NCI-H128 (cell line): ENCODE measurements around the gene ATP6V1E1.
"Not testable (repeated sequence)": the region's sequence is repeated elsewhere in the genome, so short reads cannot be mapped to it uniquely, and the experiment has no call there.

Experiments used
- DNase-seq: peaks from one replicate; lab custom pipeline; 2025; ENCODE audit not compliant: unreplicated experiment; lab: John Stamatoyannopoulos, UW

The ATP6V1E1 gene

DNA sequence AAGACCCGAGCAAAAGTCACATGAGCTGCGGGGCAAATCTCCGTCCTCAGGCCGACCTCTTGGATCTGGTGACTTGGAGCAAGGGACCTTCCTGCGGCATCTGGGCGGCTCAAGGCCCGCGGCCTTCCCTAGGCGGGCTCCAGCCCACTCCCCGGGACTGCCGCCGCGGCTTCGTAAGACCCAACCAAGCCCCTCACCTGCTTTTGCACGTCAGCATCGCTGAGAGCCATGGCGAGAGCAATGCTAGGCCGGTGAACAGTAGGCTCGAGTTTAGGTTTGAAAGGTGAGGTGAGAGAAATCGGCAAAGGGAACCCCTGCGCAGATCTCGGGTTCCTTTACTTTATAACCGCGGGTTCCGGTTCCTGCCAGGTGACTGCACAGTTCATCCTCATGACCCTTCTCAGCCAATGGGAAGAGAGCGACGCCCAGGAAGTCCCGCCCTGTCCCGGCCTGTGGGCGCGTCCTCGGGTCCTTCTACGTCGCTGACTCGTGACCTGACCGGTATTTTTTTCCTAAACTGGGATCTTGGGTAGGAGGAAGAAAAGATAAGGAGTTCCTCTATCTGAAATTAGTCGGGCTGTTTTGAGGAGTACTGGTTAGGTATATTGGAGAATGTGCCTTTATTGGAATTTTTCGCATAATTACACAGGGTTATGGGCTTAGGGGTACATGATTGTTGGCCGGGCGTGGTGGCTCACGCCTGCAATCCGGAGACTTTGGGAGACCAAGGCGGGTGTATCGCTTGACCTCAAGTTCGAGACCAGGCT lies at the start of gene ATP6V1E1:
Gene ATP6V1E1, minus strand, starts transcription at position 344 of the 767 bp plus-strand sequence. Its CDS starts 114 bp downstream, at position 230.
- peak; percentile 78 for DNase-seq

DNA sequence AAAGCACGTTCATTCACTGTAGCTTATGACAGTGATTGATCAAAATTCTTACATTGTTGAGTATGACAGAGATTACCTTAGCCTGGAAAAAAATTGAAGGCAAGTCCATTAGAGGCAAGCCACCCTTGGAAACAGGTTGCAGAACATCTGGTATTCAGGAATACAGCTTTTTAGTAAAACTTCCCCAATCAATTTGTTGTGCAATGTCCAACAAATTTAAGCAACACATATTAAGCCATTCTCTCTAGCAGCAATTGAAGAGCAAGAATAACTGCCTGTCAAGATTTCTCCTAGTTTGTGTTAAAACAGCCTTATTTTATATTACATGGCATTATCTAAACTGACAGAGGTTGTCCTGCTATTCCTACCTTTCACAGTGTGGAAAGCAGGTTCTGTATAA lies 47.0 kb upstream of the ATP6V1E1 start:
- no peak for DNase-seq

DNA sequence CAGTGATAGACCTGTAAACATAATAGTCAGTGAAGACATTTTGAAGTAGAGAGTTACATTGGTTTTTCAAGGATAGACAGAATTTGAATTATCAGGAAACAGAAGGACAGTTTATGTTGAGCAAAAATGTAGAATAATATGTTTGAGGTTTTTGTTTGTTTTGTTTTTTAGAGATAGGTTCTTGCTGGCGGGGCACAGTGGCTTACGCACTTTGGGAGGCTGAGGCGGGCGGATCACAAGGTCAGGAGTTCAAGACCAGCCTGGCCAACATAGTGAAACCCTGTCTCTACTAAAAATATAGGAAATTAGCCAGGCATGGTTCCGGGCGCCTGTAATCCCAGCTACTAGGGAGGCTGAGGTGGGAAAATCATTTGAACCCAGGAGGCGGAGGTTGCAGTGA lies 45.6 kb upstream of the ATP6V1E1 start:
- no peak for DNase-seq

DNA sequence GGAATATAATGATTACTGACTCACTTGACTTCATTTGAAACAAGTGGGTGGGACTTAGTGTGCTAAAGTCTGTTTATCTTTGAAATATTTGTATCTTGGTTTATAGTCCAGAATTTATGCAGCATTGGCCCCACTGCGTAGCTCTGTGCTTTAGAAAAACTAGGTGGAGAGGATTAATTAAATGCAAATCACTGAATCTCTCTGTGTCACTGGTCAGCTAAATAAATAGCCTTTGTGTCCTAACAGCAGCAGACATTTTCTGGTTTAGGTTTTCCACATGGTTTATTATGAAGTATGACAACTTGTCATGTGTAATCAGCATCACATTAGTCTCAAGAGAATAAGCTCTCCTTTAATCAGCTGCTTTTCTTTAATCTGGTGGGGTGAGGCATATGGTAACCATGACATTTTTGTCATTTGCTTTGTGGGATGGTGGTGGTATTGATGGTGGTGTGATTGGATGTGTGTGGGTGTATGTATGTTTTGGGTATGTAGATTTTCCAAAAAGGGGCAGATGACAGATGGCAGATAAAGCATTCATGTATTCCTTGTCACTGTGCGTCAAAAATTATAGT lies 44.0 kb upstream of the ATP6V1E1 start:
- no peak for DNase-seq

DNA sequence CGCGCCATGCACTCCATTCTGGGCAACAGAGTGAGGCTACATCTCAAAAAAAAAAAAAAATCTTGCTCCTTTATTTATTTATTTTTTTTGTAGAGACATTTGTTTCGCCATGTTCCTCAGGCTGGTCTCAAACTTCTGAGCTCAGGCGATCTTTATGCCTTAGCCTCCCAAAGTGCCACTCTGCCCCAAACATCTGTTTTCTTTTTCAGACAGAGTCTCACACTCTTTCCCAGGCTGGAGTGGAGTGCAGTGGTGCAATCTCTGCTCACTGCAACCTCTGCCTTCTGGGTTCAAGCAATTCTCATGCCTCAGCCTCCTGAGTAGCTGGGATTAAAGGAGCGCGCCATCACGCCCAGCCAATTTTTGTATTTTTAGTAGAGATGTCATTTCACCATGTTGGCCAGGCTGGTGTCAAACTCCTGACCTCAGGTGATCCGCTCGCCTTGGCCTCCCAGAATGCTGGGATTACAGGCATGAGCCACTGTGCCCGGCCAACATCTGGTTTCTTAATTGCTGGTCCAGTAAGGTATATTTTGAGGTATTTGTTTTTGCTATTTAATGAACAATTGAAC lies 43.1 kb upstream of the ATP6V1E1 start:
- not testable (repeated sequence) for DNase-seq

DNA sequence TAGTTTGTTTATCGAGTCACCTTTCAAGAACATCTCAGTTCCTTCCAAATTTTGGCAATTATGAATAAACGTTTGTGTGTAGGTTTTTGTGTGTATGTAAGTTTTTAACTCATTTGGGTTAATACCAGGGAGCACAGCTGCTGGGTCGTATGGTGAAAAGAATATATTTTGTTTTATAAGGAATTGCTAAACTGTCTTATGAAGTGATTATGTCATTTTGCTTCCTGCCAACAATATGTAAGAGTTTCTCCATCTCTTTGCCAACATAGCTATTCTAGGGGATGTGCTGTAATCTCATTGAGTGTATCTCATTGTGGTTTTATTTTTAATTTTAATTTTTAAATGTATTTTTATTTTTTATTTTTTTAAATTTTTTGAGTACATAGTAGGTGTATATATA lies 37.3 kb upstream of the ATP6V1E1 start:
- no peak for DNase-seq

DNA sequence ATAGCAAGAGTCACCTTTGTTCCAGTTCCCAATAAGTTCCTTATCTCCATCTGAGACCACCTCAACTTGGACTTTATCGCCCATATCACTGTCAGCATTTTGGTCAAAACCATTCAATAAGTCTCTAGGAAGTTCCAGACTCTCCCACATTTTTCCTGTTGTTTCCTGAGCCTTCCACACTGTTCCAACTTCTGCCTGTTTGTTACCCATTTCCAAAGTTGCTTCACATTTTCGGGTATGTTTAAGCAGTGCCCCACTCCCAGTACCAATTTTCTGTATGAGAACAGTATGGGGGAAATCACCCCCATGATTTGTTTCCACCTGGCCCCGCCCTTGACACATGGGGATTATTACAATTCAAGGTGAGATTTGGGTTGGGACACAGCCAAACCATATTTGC lies 36.7 kb upstream of the ATP6V1E1 start:
- no peak for DNase-seq

DNA sequence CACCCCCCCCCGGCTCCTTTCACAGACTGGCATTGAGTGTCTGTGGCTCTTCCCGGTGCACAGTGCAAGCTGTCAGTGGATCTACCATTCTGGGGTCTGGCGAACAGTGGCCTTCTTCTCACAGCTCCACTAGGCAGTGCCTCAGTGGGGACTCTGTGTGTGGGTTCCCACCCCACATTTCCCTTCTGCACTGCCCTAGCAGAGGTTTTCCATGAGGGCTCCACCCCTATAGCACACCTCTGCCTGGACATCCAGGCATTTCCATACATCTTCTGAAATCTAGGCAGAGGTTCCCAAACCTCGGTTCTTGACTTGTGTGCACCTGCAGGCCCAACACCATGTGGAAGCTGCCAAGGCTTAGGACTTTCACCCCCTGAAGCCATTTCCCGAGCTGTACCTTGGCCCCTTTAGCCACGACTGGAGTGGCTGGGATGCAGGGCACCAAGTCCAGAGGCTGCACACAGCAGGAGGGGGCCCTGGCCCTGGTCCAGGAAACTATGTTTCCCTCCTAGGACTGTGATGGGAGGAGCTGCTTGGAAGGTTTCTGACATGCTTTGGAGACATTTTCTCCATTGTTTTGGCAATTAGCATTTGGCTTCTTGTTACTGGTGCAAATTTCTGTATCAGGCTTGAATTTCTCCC lies 36.0 kb upstream of the ATP6V1E1 start:
- DNase-seq, result no peak

DNA sequence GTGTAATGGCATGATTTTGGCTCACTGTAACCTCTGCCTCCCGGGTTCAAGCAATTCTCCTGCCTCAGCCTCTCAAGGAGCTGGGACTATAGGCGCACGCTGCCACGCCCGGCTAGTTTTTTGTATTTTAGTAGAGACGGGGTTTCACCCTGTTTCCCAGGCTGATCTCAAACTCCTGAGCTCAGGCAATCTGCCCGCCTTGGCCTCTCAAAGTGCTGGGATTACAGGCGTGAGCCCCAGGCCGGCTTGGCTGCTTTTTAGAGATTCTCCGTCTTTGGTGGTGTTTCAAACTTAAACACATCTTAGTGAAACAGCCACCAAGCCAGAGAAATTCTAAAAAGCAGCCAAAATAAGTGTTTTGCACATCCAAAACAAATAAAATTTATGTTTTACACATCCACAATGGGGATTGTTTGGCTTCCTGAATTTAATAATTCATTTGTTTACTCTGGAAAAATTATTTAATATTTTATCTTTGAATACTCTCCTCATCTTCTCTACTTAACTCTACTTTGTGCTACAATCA lies 28.4 kb upstream of the ATP6V1E1 start:
- no peak for DNase-seq

DNA sequence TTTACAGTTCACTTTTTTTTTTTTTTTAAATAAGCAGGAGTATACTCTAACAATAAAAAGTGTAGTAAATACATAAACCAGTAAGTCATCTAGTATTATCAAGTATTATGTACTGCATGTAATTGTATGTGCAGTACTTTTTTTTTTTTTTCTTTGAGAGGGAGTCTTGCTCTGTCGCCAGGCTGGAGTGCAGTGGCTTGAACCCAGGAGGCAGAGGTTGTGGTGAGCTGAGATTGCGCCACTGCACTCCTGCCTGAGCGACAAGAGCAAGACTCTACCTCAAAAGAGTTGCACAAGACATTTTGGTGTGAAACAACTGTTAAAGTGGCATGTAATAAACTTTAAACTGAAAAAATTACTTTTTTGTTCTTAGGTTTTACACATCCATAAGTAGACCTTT lies 26.7 kb upstream of the ATP6V1E1 start:
- DNase-seq, result no peak

DNA sequence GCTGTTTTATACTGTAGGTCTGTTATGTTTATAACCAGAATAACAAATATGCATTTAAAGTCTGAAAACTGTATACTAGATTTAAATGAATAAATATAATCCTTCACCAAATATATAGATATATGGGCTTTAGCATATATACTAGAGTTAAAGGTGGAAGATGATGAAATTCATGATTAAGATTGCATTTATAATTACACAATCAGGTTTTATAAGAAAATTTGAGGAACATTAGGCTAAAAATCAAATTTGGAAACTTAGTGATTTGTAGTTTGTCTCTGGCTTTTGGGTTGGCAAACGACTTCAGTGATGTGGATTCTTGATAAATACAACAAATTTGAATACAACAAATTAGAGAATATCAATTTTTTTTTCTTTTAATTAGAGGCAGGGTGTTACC lies 20.0 kb upstream of the ATP6V1E1 start:
- no peak for DNase-seq

DNA sequence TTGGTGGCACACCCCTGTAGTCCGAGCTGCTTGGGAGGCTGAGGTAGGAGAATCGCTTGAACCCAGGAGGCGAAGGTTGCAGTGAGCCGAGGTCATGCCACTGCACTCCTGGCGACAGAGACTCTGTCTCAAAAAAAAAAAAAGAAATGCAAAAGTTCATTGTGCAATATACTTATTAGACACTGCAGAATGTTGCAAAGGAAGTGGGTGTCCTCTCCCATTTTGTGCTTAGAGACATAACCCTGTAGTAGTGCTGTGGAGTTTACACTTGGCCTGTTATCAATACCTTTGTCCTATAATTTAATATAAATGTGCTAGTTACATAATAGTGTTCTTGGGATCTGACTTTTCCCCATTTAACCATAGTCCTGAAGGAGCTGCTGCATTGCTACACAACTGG lies 19.4 kb upstream of the ATP6V1E1 start:
- DNase-seq, result no peak

DNA sequence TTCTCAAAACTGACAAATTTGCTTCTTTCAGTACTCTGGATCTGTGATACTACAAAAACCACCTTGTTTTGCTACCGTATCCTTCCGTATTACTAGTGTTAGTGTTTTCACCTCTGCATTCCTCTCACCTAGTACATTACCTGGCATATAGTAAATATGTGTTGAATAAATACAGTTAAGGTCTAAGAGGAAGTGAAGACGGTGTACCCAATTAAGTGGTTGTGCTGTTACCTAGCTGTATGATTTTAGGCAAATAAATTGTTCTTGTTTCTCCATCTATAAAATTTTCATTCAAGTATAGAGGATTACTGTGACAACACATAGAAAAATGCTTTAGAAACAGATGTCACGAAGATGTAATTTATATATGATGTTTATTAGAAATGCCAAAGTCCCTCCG lies 18.9 kb upstream of the ATP6V1E1 start:
- no peak for DNase-seq

DNA sequence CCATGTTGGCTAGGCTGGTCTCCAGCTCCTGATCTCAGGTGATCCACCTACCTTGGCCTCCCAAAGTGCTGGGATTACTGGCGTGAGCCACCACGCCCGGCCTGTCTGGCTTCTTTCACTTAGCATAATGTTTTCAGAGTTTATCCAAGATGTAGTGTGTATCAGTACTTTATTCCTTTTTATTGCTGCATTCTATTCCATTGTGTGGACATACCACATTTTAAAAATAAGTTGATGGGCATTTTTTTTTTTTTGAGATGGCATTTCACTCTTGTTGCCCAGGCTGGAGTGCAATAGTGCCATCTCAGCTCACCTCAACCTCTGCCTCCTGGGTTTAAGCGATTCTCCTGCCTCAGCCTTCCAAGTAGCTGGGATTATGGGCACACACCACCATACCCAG lies 13.8 kb upstream of the ATP6V1E1 start:
- DNase-seq, result not testable (repeated sequence)

DNA sequence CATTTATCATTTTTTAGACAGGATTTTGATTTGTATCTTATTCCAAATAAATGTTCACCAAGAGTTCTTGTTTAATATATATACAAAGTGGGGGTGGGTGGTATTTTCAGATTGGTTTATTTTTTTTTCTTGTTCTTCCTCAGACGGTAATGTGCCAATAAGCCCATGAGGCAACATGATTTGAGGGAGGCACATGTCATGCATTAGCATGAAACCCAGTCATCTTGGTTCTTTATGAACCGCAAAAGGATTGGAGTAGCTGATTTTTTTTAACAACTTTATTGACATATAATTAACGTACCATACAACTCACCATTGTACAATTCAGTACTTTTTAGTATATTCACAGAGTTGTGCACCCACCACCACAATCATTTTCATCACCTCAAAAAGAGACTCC lies 12.7 kb upstream of the ATP6V1E1 start:
- no peak for DNase-seq

DNA sequence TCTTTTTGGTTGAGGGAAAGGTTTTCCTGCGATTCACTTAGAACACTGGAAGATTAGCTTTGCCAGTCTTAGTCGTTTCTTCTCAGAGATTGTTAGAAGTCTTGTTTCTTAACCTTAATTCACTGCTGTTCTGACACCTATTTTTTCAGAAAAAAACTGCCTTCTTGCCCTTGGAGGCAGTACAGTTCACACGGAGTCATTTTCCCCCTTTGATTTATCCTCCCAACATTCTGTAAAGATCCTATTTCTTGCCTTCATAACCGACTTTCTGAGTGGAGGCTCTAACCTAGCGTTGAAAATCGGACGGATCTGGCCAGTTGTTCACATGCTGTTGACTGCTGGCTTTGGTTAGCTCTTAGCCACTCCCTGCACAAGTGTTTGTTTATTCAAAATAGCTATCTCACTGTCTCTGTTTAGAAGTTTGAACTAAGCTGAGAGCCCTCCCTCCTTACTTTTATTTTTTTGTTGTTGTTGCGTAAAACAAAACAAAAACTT lies 10.7 kb upstream of the ATP6V1E1 start:
- DNase-seq, result no peak

DNA sequence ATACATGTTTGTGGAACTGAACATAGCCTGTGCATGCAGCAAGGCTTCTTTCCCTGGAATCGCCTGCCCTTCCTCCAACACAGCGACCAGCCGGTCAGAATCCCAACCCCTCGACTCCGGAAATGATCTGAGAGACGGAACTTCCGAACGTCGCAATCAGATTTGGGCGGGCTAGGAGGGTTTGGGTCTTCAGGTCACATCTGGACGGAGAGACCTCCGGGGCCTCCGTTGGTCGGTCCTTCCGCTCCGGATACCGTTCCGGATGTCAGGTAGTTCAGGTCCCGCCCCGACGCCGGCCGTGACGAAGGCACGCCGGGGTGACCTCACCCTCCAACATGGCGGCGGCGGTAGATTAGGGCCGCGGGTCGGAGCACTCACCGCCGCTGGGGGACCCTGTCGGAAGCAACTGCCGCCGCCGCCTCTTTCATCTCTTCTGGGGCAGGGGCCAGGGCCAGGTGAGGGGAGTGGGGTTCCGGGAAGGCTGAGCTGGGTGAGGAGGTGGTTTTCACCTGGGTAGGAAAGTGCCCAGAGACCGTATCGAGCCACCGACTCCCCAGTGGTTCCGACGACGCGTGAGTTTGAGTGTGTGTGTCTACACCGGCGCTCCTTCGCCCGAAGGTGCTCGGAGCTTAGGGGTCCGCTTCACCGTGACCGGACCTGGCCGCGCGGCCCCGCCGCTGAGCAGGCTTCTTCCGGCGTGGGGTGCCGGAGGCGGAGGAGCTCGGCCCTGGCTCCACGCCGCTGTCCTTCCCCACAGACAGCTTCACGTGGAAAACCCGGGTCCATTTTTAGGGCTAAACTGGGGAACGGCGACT lies 10.1 kb upstream of the ATP6V1E1 start, which contains the start of gene BCL2L13:
Gene BCL2L13, plus strand, starts transcription at position 326 of the 815 bp plus-strand sequence. CDS start 16,955 bp downstream, outside the sequence.
- peak; percentile 53 for DNase-seq

DNA sequence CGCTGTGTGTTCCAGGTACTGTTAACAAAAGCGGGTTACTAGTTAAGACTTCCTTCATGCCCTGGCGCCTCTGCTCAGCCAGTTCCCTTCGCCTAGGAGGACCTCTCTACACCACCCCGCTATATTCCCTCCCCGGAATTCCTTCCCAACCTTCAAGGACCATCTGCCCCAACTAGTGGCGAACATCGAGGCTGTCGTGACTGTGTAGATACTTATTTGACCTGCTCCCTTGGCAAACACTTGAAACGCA lies 9.6 kb upstream of the ATP6V1E1 start:
- DNase-seq, result no peak

DNA sequence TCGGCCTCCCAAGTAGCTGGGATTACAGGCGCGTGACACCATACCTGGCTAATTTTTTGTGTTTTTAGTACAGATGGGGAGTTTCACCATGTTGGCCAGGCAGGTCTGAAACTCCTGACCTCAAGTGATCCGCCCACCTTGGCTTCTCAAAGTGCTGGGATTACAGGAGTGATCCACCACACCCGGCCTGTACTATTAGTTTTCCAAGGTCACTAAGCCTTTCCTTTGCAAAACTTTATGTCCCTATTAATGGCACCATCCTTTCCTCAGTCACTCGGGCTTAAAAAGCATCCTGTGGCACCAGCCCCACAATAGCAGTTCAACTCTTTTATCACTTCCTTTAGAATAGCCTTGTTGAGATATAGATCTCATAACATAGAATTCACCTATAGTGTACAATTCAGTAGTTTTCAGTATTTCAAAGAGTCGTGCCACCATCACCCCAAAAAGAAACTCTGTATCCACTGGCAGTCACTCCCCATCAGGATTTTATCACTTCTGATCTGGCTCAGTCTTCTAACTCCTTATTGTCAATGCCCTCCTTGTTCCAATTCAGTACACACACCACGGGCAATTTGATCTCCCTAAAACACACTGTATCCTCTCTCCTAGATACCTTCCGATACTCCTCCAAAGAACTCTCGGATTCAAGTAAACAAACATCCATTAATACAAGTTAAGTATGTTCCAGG lies 9.1 kb upstream of the ATP6V1E1 start:
- no peak for DNase-seq

DNA sequence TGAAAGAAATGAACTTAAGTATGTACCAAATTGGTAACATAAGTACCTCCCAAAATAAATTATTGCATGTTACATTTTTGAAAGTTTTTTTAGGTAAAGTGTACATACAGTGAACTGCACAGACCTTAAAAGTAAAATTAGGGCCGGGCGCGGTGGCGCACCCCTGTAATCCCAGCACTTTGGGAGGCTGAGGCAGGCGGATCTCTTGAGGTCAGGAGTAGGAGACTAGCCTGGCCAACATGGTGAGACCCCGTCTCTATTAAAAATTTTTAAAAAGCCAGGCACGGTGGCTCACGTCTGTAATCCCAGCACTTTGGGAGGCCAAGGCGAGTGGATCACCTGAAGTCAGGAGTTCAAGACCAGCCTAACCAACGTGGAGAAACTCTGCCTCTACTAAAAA lies 8.3 kb upstream of the ATP6V1E1 start:
- DNase-seq, result not testable (repeated sequence)
